K562 (cell line): ENCODE measurements around the gene GOLGA2. TPM values are rescaled to one million over a fixed set of nuclear protein-coding genes. Genes with fewer than 3 reads are reported as not detected.
A peak's percentile ranks its signal among the peaks of the same experiment; 100 is the strongest.

Source experiments
- ATAC-seq: fragments of 200-7000 bp; cut with Tn5 transposase; 3 replicates; pipeline ENCODE4 v1.9.1; 2020; ENCODE audit warnings: moderate library complexity
- BruUV-seq: library from RNA; stranded (reverse); fragments of 400-500 nt; replicated peaks from 2 replicates; lab custom pipeline; 2021; lab: Mats Ljungman, UMichigan
- CTCF ChIA-PET: fragments of 300-600 bp; formaldehyde crosslinking; extraction: SDS; loops from one replicate; lab custom pipeline; 2021; ENCODE audit warnings: low intra/inter-chr PET ratio; lab: Yijun Ruan, JAX
- POLR2A ChIA-PET: fragments of 300-600, 350-650 bp; sonication (Branson Sonifier 250); formaldehyde crosslinking; extraction: SDS; loops from one replicate; lab custom pipeline; 2021; ENCODE audit warnings: antibody characterized with exemption, inconsistent platforms; lab: Yijun Ruan, JAX
- DNase-seq, 4 experiments: peaks; one replicate each; pipeline versions ENCODE4 v3.0.0 to v3.0.0-alpha.2; 2011 to 2018; ENCODE audit warnings: low spot score in 3 of 4, mixed read lengths in 3 of 4; ENCODE audit errors: extremely low read depth in 1 of 4
- FAIRE-seq: peaks from 2 replicates; lab custom pipeline; 2011; peaks lifted over from hg19 to GRCh38; lab: Jason Lieb, UNC
- H2AFZ ChIP-seq: 2 replicates; pipeline ENCODE4 v1.6.0; 2011; ENCODE audit warnings: low read depth, low read length, control low read depth, inconsistent platforms
- H3K27ac ChIP-seq: fragments of 200-600 bp; 3 replicates; pipeline ENCODE4 v1.8.0; 2011; ENCODE audit warnings: low read depth, mild to moderate bottlenecking, control low read depth, inconsistent platforms, low read length, moderate library complexity, mixed read lengths; ENCODE audit errors: extremely low read depth
- H3K27me3 ChIP-seq, 2 experiments: fragments of 300-600 bp in 1 of 2; 2 replicates in 1 of 2; 3 replicates in 1 of 2; pipeline versions ENCODE4 v1.6.0 to v1.8.0; 2011; ENCODE audit warnings: inconsistent platforms in 2 of 2, low read length in 2 of 2, mild to moderate bottlenecking in 1 of 2, mixed read lengths in 1 of 2, moderate library complexity in 1 of 2; ENCODE audit not compliant: control insufficient read depth in 2 of 2, insufficient read depth in 2 of 2
- H3K36me3 ChIP-seq: fragments of 300-600 bp; 3 replicates; pipeline ENCODE4 v1.8.0; 2011; ENCODE audit warnings: mild to moderate bottlenecking, low read length, inconsistent platforms; ENCODE audit not compliant: control insufficient read depth, insufficient read depth
- H3K4me1 ChIP-seq, 2 experiments: fragments of 200-600 bp in 1 of 2; replicated peaks in 1 of 2; 2 replicates in 1 of 2; 3 replicates in 1 of 2; pipeline versions ENCODE4 v1.5.1 to v1.8.0; 2011; ENCODE audit warnings: inconsistent platforms in 2 of 2, low read length in 2 of 2, mild to moderate bottlenecking in 1 of 2, mixed read lengths in 1 of 2, moderate library complexity in 1 of 2; ENCODE audit not compliant: control insufficient read depth in 2 of 2, insufficient read depth in 2 of 2
- H3K4me2 ChIP-seq: 2 replicates; pipeline ENCODE4 v1.6.1; 2011; ENCODE audit warnings: low read length, control low read depth, inconsistent platforms, mixed read lengths; ENCODE audit not compliant: insufficient read depth
- H3K4me3 ChIP-seq: fragments of 200-600 bp; sonication (generic), shearing (Covaris generic); 2 replicates; pipeline ENCODE4 v1.5.1; 2016; ENCODE audit warnings: control low read depth, inconsistent platforms
- H3K79me2 ChIP-seq: fragments of 200-600 bp; 3 replicates; pipeline ENCODE4 v1.8.0; 2011; ENCODE audit warnings: low read length, inconsistent platforms; ENCODE audit not compliant: control insufficient read depth, insufficient read depth
- H3K9ac ChIP-seq, 2 experiments: 2 replicates each; pipeline versions ENCODE4 v1.6.0 to v1.6.1; 2011; ENCODE audit warnings: low read depth in 2 of 2, low read length in 2 of 2, control low read depth in 1 of 2, inconsistent platforms in 1 of 2, mild to moderate bottlenecking in 1 of 2, mixed read lengths in 1 of 2; ENCODE audit not compliant: insufficient read depth in 1 of 2
- H3K9me1 ChIP-seq: one replicate; pipeline ENCODE4 v1.6.0; 2011; ENCODE audit warnings: inconsistent platforms, mild to moderate bottlenecking, low read length, moderate library complexity; ENCODE audit not compliant: control insufficient read depth, insufficient read depth
- H3K9me3 ChIP-seq: replicated peaks from 2 replicates; pipeline ENCODE4 v1.5.1; 2011; ENCODE audit warnings: low read depth, low read length, inconsistent platforms; ENCODE audit not compliant: control insufficient read depth, insufficient read depth
- H4K20me1 ChIP-seq: replicated peaks from 2 replicates; pipeline ENCODE4 v1.6.1; 2011; ENCODE audit warnings: low read length, inconsistent platforms, mixed read lengths; ENCODE audit not compliant: control insufficient read depth, insufficient read depth
- NR4A1 ChIP-seq, 2 experiments: fragments of 250-450 bp in 1 of 2; fragments of 450-650 bp in 1 of 2; sonication (Bioruptor Pico) in 1 of 2; IDR thresholded peaks; 2 replicates each; pipeline versions ENCODE4 v1.4.0 to v1.6.1; 2016 to 2020; ENCODE audit warnings: mild to moderate bottlenecking in 2 of 2, missing compliant biosample characterization in 1 of 2, missing genetic modification characterization in 1 of 2, moderate library complexity in 1 of 2
- WGBS: fragments of 100-300 bp; shearing (Covaris generic); methylation state at CpG from one replicate; pipeline ENCODE4 v1.1.6; 2016; ENCODE audit warnings: low coverage, mixed read lengths; ENCODE audit not compliant: insufficient coverage; ENCODE audit errors: missing lambda C conversion rate; 5-methylcytosine and 5-hydroxymethylcytosine counted together
- in situ Hi-C: fragments of 300-500 bp; cut with MboI; formaldehyde crosslinking; loops from 4 replicates; pipeline ENCODE4 v1.15.0; 2018; ENCODE audit warnings: inconsistent platforms, mixed read lengths
- intact Hi-C: fragments of 100-400 bp; cut with micrococcal nuclease; formaldehyde crosslinking; loops from 2 replicates; pipeline ENCODE4 v1.14.2; 2022
- polyA plus RNA-seq, 8 experiments: library from polyadenylated mRNA; depleted of rRNA in 4 of 8; stranded (reverse) in 5 of 8; unstranded in 3 of 8; fragments of >200 nt; fragmentation: Nextera tagmentation in 2 of 8; fragmentation: Illumina TruSeq in 1 of 8; extraction: Ambion mirVana in 2 of 8; extraction: Trizol in 1 of 8; gene quantifications; 2 replicates each; pipeline versions ENCODE4 v1.2.1 to v1.2.3, GENCODE V29; 2011 to 2014; ENCODE audit warnings: inconsistent platforms in 1 of 8, missing spikeins in 1 of 8
- total RNA-seq, 7 experiments: library from RNA; depleted of rRNA in 6 of 7; stranded (reverse); fragments of >200 nt in 6 of 7; fragmentation: Illumina TruSeq in 2 of 7; extraction: Trizol in 2 of 7; gene quantifications; 2 replicates each; pipeline versions ENCODE4 v1.2.1 to v1.2.3, GENCODE V29; 2011 to 2021; ENCODE audit warnings: low replicate concordance in 1 of 7
- TF ChIP-seq, protein P1 (sequence below): sonication (generic); formaldehyde crosslinking; IDR thresholded peaks from 2 replicates; pipeline ENCODE4 v1.8.0; 2022; ENCODE audit warnings: missing genetic modification reagents, mild to moderate bottlenecking, borderline replicate concordance

The GOLGA2 gene
- total and polyA plus RNA-seq, 9 of the 15 experiments (the other 6 are each of a cell fraction or from before 2014, with no cell fraction given) = 15.7 to 138 (median 76.0) TPM

DNA sequence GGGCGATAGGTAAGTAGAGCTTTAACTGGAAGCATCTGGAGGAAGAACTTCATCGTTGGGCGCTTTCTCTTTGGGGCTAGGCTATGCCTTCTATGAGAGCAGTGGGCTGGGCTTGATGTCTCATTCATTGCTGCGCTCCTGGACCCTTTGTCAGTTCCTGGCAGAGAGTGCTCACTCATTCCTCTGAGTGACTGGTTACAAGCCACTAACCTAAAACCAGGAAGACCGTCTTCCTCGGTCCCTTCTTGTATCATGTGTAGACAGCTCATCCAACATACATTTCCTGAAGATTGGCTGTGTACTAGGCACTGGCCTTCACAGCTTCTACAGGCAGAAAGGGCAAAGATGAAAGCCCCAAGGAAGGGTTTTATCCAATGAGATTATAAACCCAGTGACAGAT is 6.7 kb upstream of the GOLGA2 start:
- H3K9me1 ChIP-seq = no peaks in the 10 kb centered on the region
- in situ Hi-C loops = loop anchor here (25.0 kb wide), 1 partner anchor 1505 kb away; no protein-coding TSS in a partner anchor
- WGBS = 87% methylated on average over 6 of the region's 6 CpGs
- peaks cover 22 to 28% of the 10 kb centered on the region in 2 experiments for H3K4me1 ChIP-seq
- no peak overlapping the region for H3K9ac ChIP-seq
- FAIRE-seq = no peak
- H4K20me1 ChIP-seq = no peaks in the 10 kb centered on the region; the same call in 1 of the 2 replicates
- H3K79me2 ChIP-seq = peaks cover 4% of the 10 kb centered on the region
- intact Hi-C loops = no loop called here
- no TSS peak for BruUV-seq
- TF ChIP-seq, protein P1, sequence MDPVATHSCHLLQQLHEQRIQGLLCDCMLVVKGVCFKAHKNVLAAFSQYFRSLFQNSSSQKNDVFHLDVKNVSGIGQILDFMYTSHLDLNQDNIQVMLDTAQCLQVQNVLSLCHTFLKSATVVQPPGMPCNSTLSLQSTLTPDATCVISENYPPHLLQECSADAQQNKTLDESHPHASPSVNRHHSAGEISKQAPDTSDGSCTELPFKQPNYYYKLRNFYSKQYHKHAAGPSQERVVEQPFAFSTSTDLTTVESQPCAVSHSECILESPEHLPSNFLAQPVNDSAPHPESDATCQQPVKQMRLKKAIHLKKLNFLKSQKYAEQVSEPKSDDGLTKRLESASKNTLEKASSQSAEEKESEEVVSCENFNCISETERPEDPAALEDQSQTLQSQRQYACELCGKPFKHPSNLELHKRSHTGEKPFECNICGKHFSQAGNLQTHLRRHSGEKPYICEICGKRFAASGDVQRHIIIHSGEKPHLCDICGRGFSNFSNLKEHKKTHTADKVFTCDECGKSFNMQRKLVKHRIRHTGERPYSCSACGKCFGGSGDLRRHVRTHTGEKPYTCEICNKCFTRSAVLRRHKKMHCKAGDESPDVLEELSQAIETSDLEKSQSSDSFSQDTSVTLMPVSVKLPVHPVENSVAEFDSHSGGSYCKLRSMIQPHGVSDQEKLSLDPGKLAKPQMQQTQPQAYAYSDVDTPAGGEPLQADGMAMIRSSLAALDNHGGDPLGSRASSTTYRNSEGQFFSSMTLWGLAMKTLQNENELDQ (CRISPR knock-in tag) = no peak
- TF ChIP-seq NR4A1 (CRISPR knock-in tag; IDR thresholded peaks at IDR 0.05) (no peak), NR4A1 (tag; IDR thresholded peaks at IDR 0.05) (no peak)
- no peak overlapping the region for H2AFZ ChIP-seq
- 0 out of 2 replicates have a peak, but pooled peaks cover 2% of the 10 kb centered on the region for H3K9me3 ChIP-seq
- no peak overlapping the region for H3K27ac ChIP-seq
- no peak for ATAC-seq
- no peak overlapping the region for H3K4me2 ChIP-seq
- ChIA-PET POLR2A (interaction anchor here (0.8 kb wide), 2 partner anchors 10 to 12 kb away, joined by 3 to 4 read pairs; no protein-coding TSS in a partner anchor), CTCF (no interaction called here)
- DNase-seq = peak in 1 of 4 experiments; percentile 22
- no peak overlapping the region for H3K4me3 ChIP-seq
- no peaks in the 10 kb centered on the region for H3K27me3 ChIP-seq
- H3K36me3 ChIP-seq = peaks cover 23% of the 10 kb centered on the region
